HCT116 (cell line): Measurements from ENCODE around the gene UFD1. TPM values are rescaled to one million over a fixed set of nuclear protein-coding genes. Genes with fewer than 3 reads are reported as not detected.

Experiments used
- ATAC-seq: fragments of 200-7000 bp; cut with Tn5 transposase; 2 replicates; pipeline ENCODE4 v1.9.1; 2020; ENCODE audit warnings: mild to moderate bottlenecking, moderate library complexity
- BruUV-seq: library from RNA; stranded (reverse); fragments of 400-500 nt; replicated peaks from 2 replicates; lab custom pipeline; 2021; lab: Mats Ljungman, UMichigan
- CTCF ChIA-PET: fragments of 300-600 bp; sonication (Branson Sonifier 250); formaldehyde crosslinking; loops from one replicate; lab custom pipeline; 2021; ENCODE audit warnings: antibody characterized with exemption; lab: Charles Lee
- POLR2A ChIA-PET: fragments of 300-600, 350-600 bp; sonication (Branson Sonifier 250); formaldehyde crosslinking; loops from one replicate; lab custom pipeline; 2021; ENCODE audit warnings: antibody characterized with exemption; lab: Charles Lee
- RAD21 ChIA-PET, 2 experiments: fragments of 300-600 bp; sonication (Branson Sonifier 250); formaldehyde crosslinking; loops; one replicate each; lab custom pipeline; 2023; ENCODE audit warnings: low total read pairs in 2 of 2; ENCODE audit not compliant: uncharacterized antibody in 2 of 2, unreplicated experiment in 2 of 2, low non-redundant PET in 1 of 2; lab: Charles Lee
- DNase-seq: peaks from one replicate; pipeline ENCODE4 v3.0.0-alpha.2; 2010; ENCODE audit warnings: low read depth, low spot score
- H2AFZ ChIP-seq: fragments of 200-600 bp; shearing (Covaris generic), sonication (generic); 2 replicates; pipeline ENCODE4 v1.6.1; 2017; ENCODE audit warnings: low read depth, mixed run types, mixed read lengths, antibody characterized with exemption, low read length; ENCODE audit not compliant: poor library complexity, severe bottlenecking
- H3K27ac ChIP-seq: 2 replicates; pipeline ENCODE4 v1.5.1; 2012; ENCODE audit warnings: low read depth, low read length
- H3K27me3 ChIP-seq: fragments of 200-600 bp; sonication (generic); 2 replicates; pipeline ENCODE4 v1.6.1; 2016; ENCODE audit warnings: mixed run types, low read length, mixed read lengths; ENCODE audit not compliant: insufficient read depth
- H3K36me3 ChIP-seq, 2 experiments: fragments of 200-500 bp in 1 of 2; fragments of 200-600 bp in 1 of 2; sonication (Bioruptor generic) in 1 of 2; sonication (generic) in 1 of 2; 2 replicates each; pipeline versions ENCODE4 v1.5.1 to v1.6.1; 2014 to 2016; ENCODE audit warnings: low read length in 2 of 2, inconsistent platforms in 1 of 2, mixed read lengths in 1 of 2, mixed run types in 1 of 2; ENCODE audit not compliant: insufficient read depth in 2 of 2, control insufficient read depth in 1 of 2
- H3K4me1 ChIP-seq, 2 experiments: fragments of 200-600 bp in 1 of 2; sonication (generic) in 1 of 2; 2 replicates each; pipeline versions ENCODE4 v1.5.1 to v1.6.1; 2012 to 2017; ENCODE audit warnings: low read length in 2 of 2, inconsistent platforms in 1 of 2, mild to moderate bottlenecking in 1 of 2, mixed read lengths in 1 of 2, mixed run types in 1 of 2, moderate library complexity in 1 of 2; ENCODE audit not compliant: insufficient read depth in 2 of 2, control insufficient read depth in 1 of 2
- H3K4me2 ChIP-seq: fragments of 200-600 bp; sonication (generic); 2 replicates; pipeline ENCODE4 v1.6.1; 2017; ENCODE audit warnings: mixed run types, low read length, mixed read lengths
- H3K4me3 ChIP-seq, 2 experiments: fragments of 200-600 bp in 1 of 2; sonication (generic) in 1 of 2; replicated peaks in 1 of 2; 2 replicates each; pipeline ENCODE4 v1.5.1; 2011 to 2016; ENCODE audit warnings: low read length in 2 of 2, control low read depth in 1 of 2, low read depth in 1 of 2, mild to moderate bottlenecking in 1 of 2, mixed read lengths in 1 of 2, mixed run types in 1 of 2
- H3K79me2 ChIP-seq: fragments of 200-600 bp; sonication (generic); 2 replicates; pipeline ENCODE4 v1.6.1; 2017; ENCODE audit warnings: mild to moderate bottlenecking, mixed run types, low read length, moderate library complexity, mixed read lengths; ENCODE audit not compliant: insufficient read depth
- H3K9ac ChIP-seq: fragments of 200-600 bp; sonication (generic); 2 replicates; pipeline ENCODE4 v1.6.1; 2016; ENCODE audit warnings: low read length, mixed read lengths
- H3K9me2 ChIP-seq: fragments of 200-600 bp; sonication (generic), shearing (Covaris generic); 2 replicates; pipeline ENCODE4 v1.6.1; 2017; ENCODE audit warnings: mixed run types, mild to moderate bottlenecking, moderate library complexity; ENCODE audit not compliant: insufficient read depth
- H3K9me3 ChIP-seq, 2 experiments: fragments of 200-500 bp in 1 of 2; fragments of 200-600 bp in 1 of 2; sonication (Bioruptor generic) in 1 of 2; sonication (generic) in 1 of 2; 2 replicates each; pipeline ENCODE4 v1.6.1; 2014 to 2017; ENCODE audit warnings: low read length in 2 of 2, mixed read lengths in 2 of 2, inconsistent platforms in 1 of 2, low read depth in 1 of 2, mild to moderate bottlenecking in 1 of 2, mixed run types in 1 of 2, moderate library complexity in 1 of 2; ENCODE audit not compliant: control insufficient read depth in 1 of 2, insufficient read depth in 1 of 2
- H4K20me1 ChIP-seq: fragments of 200-600 bp; sonication (generic), shearing (Covaris generic); 2 replicates; pipeline ENCODE4 v1.6.1; 2017; ENCODE audit warnings: mixed run types, mild to moderate bottlenecking, moderate library complexity; ENCODE audit not compliant: insufficient read depth
- CBX3 ChIP-seq: IDR thresholded peaks from 2 replicates; pipeline ENCODE4 v1.6.1; 2012; ENCODE audit warnings: low read depth
- CEBPB ChIP-seq: IDR thresholded peaks from 2 replicates; pipeline ENCODE4 v1.6.1; 2012; ENCODE audit warnings: low read depth
- CTCF ChIP-seq, 3 experiments: fragments of 200-600 bp in 1 of 3; sonication (generic) in 1 of 3; IDR thresholded peaks in 2 of 3; conservative IDR thresholded peaks in 1 of 3; 2 replicates each; pipeline ENCODE4 v1.5.1; 2012 to 2017; ENCODE audit warnings: low read depth in 2 of 3, low read length in 2 of 3, antibody characterized with exemption in 1 of 3, borderline replicate concordance in 1 of 3, control low read depth in 1 of 3, mild to moderate bottlenecking in 1 of 3, mixed read lengths in 1 of 3, mixed run types in 1 of 3, moderate library complexity in 1 of 3; ENCODE audit not compliant: insufficient read depth in 1 of 3
- EGR1 ChIP-seq: IDR thresholded peaks from 2 replicates; pipeline ENCODE4 v1.6.1; 2012; ENCODE audit warnings: low read depth
- ELF1 ChIP-seq: IDR thresholded peaks from 2 replicates; pipeline ENCODE4 v1.6.1; 2012; ENCODE audit warnings: low read depth, borderline replicate concordance
- EZH2phosphoT487 ChIP-seq: fragments of 200-600 bp; IDR thresholded peaks from 2 replicates; pipeline ENCODE4 v1.6.1; 2018; ENCODE audit warnings: antibody characterized with exemption, borderline replicate concordance
- FOSL1 ChIP-seq: IDR thresholded peaks from 2 replicates; pipeline ENCODE4 v1.6.1; 2012; ENCODE audit warnings: low read depth
- JUND ChIP-seq: IDR thresholded peaks from 2 replicates; pipeline ENCODE4 v1.6.1; 2012
- POLR2A ChIP-seq: IDR thresholded peaks from 2 replicates; pipeline ENCODE4 v1.7.0; 2011; ENCODE audit warnings: borderline replicate concordance; ENCODE audit not compliant: insufficient read depth, insufficient read length; ENCODE audit errors: extremely low read depth
- SIN3A ChIP-seq: IDR thresholded peaks from 2 replicates; pipeline ENCODE4 v1.6.1; 2012; ENCODE audit warnings: low read depth
- SRF ChIP-seq: IDR thresholded peaks from 2 replicates; pipeline ENCODE4 v1.6.1; 2012; ENCODE audit warnings: low read depth
- YY1 ChIP-seq: IDR thresholded peaks from 2 replicates; pipeline ENCODE4 v1.6.1; 2011; ENCODE audit warnings: low read length, low read depth, moderate library complexity, mild to moderate bottlenecking; ENCODE audit not compliant: insufficient replicate concordance; ENCODE audit errors: extremely low read depth
- ZBTB33 ChIP-seq: IDR thresholded peaks from 2 replicates; pipeline ENCODE4 v1.6.1; 2011; ENCODE audit warnings: mild to moderate bottlenecking, low read length, moderate library complexity; ENCODE audit not compliant: insufficient replicate concordance; ENCODE audit errors: extremely low read depth
- ZFX ChIP-seq: fragments of 450-650 bp; IDR thresholded peaks from 2 replicates; pipeline ENCODE4 v1.6.1; 2017
- ZNF274 ChIP-seq: fragments of 200-500 bp; sonication (Bioruptor generic); IDR thresholded peaks from 2 replicates; pipeline ENCODE4 v1.6.1; 2014; ENCODE audit warnings: mild to moderate bottlenecking, low read depth, low read length, inconsistent platforms
- intact Hi-C: fragments of 100-400 bp; cut with micrococcal nuclease; formaldehyde crosslinking; loops from 2 replicates; pipeline ENCODE4 v1.10.0; 2022
- total RNA-seq: library from RNA; stranded (reverse); gene quantifications from one replicate; pipeline ENCODE4 v1.2.1, GENCODE V29; 2021; ENCODE audit not compliant: unreplicated experiment
- TF ChIP-seq, protein P1 (sequence below): IDR thresholded peaks from 2 replicates; pipeline ENCODE4 v1.6.1; 2012

Gene UFD1
- total RNA-seq, 1 experiment from 2014 or later: 97.5 TPM

- BruUV-seq: no TSS peak
- H3K4me1 ChIP-seq: peaks cover 0 to 5% of the 10 kb centered on the region in 2 experiments; a peak in 1 of 4 replicates
- no peaks in the 10 kb centered on the region for H3K36me3 ChIP-seq
- ChIA-PET POLR2A (no interaction called here), RAD21 (no interaction called here), CTCF (no interaction called here)
- no peaks in the 10 kb centered on the region for H3K79me2 ChIP-seq
- DNase-seq: no peak
- no peaks in the 10 kb centered on the region for H4K20me1 ChIP-seq
- H3K9ac ChIP-seq: no peak overlapping the region
- no peak overlapping the region for H2AFZ ChIP-seq
- no peaks in the 10 kb centered on the region for H3K9me3 ChIP-seq
- no peak for ATAC-seq
- H3K27ac ChIP-seq: no peak overlapping the region
- no peaks in the 10 kb centered on the region for H3K9me2 ChIP-seq
- H3K4me3 ChIP-seq: no peak overlapping the region
- intact Hi-C loops: no loop called here
- TF ChIP-seq SRF (no peak), SIN3A (no peak), JUND (no peak), YY1 (no peak), ELF1 (no peak), ZNF274 (no peak)
- no peaks in the 10 kb centered on the region for H3K27me3 ChIP-seq
- H3K4me2 ChIP-seq: no peak overlapping the region
Measured at GRCh38 chr22:19525666-19526065, 46.7 kb upstream of the UFD1 start.

DNA sequence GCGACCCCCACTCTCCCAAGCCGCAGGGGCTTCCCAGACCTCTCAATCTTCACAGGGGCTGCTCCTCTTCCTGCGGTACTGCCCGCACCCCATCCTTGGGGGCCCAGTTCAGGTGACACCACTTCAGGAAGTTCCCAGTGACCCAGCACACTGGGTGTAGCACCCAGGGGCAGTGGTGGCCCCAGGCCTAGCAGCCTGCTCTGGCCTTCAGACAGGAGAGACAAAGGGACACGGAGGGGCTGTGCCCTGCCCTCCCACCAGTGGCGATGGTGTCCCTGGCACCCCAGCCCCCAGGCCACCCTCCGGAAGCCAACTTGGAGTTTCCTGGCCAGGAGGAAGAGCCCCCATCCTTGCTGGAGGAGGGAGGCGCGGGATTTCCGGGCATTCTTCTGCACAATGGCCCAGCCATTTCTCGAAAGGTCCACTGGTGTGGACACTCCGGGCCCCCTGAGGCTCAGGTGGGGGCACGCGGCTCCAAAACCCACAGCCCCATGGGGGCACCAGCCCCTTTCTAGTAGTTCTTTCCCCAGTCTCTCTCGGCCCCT is 46.2 kb upstream of the UFD1 start:
- no TSS peak for BruUV-seq

More for the DNA sequence above, 46.2 kb upstream of the UFD1 start:
- TF ChIP-seq FOSL1 (no peak), CEBPB (no peak), ZFX (no peak), ELF1 (no peak), ZBTB33 (no peak), CBX3 (no peak), POLR2A (no peak), CTCF (IDR thresholded peaks at IDR 0.05 in 2 of 3, conservative IDR thresholded peaks at IDR 0.05 in 1 of 3; ENCODE audit: borderline replicate concordance in 1 of 3, insufficient read depth in 1 of 3, low read depth in 2 of 3, low read length in 2 of 3) (no peak), EGR1 (no peak), EZH2phosphoT487 (no peak)
- TF ChIP-seq, protein P1, sequence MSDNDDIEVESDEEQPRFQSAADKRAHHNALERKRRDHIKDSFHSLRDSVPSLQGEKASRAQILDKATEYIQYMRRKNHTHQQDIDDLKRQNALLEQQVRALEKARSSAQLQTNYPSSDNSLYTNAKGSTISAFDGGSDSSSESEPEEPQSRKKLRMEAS: no peak
- TF ChIP-seq, all 23 proteins: peak for 0
- Histone ChIP-seq H3K4me3 (no peak overlapping the region), H3K27me3 (no peaks in the 10 kb centered on the region), H3K9ac (no peak overlapping the region), H3K36me3 (no peaks in the 10 kb centered on the region), H3K4me2 (no peak overlapping the region), H3K9me3 (no peaks in the 10 kb centered on the region), H2AFZ (no peak overlapping the region), H3K9me2 (no peaks in the 10 kb centered on the region), H3K27ac (no peak overlapping the region), H3K79me2 (no peaks in the 10 kb centered on the region), H3K4me1 (peaks cover 0 to 5% of the 10 kb centered on the region in 2 experiments; a peak in 1 of 4 replicates), H4K20me1 (no peaks in the 10 kb centered on the region)
- ChIA-PET POLR2A (no interaction called here), RAD21 (no interaction called here), CTCF (no interaction called here)
- ATAC-seq (no peak), DNase-seq (no peak)
- intact Hi-C loops: no loop called here
